ENCODE data around the gene MAN1C1. TPM values are rescaled to one million over a fixed set of nuclear protein-coding genes. Genes with fewer than 3 reads are reported as not detected.
A peak's percentile ranks its signal among the peaks of the same experiment; 100 is the strongest.
"Not testable (repeated sequence)": the region's sequence is repeated elsewhere in the genome, so short reads cannot be mapped to it uniquely, and the experiment has no call there.

The MAN1C1 gene
- total RNA-seq, 2 donors from 2014 or later: 11.0 to 14.8 TPM

DNA sequence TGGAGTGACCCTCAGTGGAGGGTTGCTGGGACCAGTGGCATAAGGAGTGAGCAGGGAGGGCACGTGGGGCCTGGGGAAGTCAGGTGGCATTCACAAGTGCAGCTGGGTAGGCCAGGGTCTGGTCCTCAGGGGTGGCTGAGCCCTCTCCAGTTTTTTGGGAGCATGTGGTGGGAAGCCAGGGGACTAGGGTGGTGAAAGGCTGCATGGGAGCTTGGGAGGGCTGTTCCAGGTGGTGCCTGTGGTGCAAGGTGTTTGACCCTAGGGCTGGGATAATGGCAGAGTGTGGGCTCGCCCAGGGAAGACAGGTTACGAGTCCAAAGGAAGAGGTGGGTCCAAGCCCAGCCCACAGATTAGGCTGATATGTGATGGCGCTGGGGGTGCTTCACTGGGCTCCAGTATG lies 30.5 kb downstream of the MAN1C1 start:
- ATAC-seq (no peak), DNase-seq (no peak)
- intact Hi-C loops (cut with DNase I): no loop called here

DNA sequence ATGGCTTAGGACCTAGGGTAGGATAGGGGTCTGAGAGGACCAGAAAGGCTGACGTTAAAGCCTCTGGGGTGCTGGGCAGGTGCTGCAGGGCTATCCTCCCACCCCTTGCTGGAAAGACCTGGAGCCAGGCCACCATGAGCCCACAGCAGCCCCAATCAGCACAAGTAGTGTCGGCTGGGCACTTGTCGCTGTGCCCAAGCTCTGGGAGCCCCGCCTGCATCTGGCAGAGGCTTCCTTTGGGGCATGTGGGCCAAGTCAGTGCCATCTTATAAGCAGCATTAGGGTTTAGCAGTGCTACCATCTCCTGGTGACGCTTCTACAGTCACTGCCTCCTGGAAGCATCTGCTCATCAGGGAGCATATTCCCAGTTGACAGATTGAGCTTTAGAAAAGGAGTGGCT lies 31.3 kb downstream of the MAN1C1 start:
- DNase-seq (no peak), ATAC-seq (peak in 1 of 2 donors; percentile 19)
- intact Hi-C loops (cut with DNase I): no loop called here

DNA sequence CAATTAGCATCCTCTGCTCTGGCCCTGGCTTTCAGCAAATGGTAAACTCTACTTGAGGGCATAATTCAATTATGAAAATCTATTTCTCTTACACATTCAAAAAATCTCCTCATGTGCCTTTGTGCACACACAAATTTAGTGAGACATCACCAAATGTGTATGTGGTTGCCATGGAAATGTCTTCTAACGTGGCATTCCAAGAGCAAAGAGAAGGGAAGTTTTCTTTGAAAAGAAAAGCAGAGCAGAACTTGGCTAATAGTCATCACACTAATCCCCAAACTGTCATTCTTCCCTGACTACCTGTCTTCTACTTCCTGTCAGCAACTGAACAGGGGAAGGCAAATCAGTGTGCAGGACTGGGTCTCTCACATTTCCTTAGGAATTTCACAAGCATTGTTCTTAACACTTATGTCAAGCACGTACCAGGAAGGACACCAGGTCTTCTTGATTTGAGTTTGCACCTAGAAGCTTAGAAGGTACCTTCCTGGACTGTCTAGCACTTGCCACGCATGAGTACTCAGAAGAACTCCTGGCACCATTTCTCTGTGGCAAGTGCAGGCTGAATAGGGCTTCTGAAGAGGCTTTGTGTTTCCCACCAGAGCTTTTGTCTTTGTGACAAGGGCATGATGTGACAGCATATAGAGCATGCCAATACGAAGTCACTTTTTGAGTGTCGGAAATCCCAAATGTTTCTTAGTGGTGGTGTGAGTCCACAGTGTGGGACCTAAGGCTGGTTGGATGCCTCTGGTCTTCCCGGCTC lies 32.3 kb downstream of the MAN1C1 start:
- intact Hi-C loops (cut with DNase I): no loop called here
- no peak for DNase-seq
- ATAC-seq: no peak

DNA sequence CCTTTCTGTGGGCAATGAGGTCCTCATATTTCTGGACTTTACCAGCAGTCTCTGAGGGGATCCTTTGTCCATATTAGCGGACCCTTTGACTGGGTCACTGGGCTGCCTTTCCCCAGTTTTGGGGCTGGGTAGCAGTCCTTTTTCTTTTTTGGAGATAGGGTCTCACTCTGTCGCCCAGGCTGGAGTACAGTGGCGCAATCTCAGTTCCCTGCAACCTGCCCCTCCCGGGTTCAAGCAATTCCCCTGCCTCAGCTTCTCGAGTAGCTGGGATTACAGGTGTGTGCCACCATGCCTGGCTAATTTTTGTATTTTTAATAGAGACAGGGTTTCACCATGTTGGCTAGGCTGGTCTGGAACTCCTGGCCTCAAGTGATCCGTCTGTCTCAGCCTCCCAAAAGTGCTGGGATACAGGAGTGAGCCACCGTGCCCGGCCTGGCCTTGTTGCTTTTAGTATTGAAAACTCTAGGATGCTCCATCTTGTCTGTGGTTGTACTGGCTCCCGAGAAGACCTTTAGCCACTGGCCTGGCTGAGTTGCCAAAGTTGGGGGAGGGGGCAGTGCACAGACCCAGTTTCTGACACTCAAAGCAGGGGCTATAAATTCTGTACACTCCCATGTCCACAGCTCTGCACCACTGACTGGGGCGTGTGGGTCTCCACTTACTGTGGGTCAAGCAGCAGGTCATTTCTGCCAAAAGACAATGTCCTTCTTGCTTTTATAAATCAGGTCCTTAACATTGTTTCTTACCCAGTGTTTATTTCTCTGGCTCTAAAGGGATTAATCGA lies 33.1 kb downstream of the MAN1C1 start:
- intact Hi-C loops (cut with DNase I): no loop called here
- ATAC-seq (no peak), DNase-seq (no peak)

DNA sequence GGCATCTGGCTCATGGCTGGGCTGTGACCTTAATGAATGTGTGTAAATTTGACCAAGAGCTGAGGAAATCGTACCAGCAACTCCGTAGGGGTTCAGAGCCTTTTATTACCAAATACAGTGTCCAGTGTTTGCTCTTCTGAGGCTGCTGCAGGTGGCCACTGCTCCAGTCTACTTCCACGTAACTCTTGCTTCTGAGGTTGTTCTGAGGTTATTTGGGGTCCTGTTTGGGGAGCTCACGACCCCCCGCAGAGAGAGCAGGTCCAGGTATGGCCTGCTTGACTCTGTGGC lies 33.6 kb downstream of the MAN1C1 start:
- DNase-seq (no peak), ATAC-seq (no peak)
- intact Hi-C loops (cut with DNase I): no loop called here

DNA sequence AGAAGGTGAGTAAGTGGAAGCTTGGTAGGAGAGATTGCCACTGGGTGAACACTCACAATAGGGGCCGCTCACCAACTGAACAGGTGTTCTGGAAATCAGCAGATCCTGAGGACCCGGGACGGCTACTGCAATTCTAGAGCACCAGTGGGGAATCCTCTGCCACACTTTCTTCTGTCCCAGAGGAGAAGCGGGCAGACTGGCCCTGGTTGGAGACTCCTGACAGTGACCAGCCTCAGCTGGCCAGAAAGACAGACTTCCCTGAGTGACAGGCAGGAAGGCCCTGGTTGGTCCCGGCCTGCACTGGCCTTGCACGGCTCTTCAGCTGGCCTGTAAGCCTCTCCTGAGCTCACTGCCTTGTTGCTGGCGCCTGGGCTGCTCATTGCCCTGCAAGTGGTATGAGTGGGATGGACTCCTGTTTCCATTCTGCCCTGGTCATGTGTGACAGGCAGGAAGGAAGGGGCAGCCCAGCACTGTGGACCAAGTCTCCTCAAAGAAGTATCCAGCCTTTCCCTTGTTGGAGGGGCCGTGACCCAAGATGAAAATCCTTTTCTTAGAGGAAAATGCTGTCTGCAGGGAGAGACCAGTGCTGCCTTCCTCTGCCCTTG lies 34.5 kb downstream of the MAN1C1 start:
- intact Hi-C loops (cut with DNase I): no loop called here
- ATAC-seq: no peak

DNA sequence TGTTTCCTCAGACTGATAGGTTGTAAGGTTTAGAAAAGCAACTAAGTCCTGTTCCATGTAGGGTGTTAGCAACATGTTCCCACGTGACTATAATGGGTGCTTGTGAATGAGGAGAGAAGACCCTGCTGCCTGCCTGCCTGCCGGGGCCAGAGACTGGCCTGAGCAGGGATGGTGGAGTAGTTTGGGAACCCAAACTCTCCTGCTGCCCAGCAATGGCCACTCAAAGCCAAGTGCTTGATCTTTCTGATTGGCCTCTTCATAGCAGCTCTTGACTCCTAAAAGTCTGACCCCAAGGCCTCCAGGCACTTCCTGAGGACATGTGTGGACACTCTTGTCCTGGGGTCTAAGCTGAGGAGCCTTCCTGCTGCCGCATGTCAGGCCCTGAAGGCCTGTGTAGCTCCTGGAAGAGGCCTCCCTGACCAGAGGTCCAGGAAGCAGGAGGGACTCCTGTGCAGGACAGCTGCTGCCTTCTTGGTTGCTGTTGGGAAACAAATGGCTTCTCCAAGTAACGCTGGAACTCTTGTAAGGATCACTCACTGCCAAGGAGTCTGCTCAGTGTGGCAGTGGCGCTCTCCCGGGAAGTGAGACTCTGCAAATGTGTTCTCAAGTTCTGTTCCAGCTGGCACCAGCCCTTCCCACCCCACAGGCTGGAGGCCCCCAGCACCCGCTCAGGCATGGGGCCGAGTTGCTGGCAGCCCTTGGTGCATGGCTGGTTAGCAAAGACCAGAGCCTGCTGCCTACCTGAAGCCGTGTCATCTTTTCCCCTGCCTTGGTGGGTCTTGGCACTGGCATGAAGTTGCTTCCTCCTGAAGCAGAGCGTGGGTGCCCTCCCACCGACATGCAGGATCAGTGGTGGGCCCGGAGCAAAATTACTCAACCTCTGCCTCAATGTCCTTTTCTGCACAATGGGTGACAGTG lies 35.5 kb downstream of the MAN1C1 start:
- intact Hi-C loops (cut with DNase I): no loop called here
- DNase-seq (no peak), ATAC-seq (peak; percentile 7 to 65)

More for the DNA sequence above, 34.5 kb downstream of the MAN1C1 start:
- no peak for DNase-seq

DNA sequence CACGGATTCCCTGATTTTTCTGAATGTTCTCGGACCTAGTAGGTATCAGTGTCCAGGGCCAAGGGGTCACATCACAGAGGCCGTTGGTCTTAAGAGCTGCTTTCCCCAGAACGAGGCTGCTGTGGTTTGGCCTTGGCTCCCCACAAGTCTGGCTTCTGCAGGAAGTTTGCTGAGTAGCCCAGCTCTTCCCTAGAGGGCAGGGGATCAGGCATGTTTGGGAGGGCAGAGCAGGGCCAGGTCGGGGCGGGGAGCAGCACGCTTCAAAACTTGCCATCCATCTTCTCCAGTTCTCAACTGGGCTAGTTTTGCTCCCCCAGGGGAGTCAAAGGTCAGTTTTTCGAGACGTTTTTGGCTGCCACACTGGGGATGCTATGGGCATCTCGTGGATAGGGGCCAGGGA lies 37.0 kb downstream of the MAN1C1 start:
- intact Hi-C loops (cut with DNase I): no loop called here
- ATAC-seq: no peak
- no peak for DNase-seq

DNA sequence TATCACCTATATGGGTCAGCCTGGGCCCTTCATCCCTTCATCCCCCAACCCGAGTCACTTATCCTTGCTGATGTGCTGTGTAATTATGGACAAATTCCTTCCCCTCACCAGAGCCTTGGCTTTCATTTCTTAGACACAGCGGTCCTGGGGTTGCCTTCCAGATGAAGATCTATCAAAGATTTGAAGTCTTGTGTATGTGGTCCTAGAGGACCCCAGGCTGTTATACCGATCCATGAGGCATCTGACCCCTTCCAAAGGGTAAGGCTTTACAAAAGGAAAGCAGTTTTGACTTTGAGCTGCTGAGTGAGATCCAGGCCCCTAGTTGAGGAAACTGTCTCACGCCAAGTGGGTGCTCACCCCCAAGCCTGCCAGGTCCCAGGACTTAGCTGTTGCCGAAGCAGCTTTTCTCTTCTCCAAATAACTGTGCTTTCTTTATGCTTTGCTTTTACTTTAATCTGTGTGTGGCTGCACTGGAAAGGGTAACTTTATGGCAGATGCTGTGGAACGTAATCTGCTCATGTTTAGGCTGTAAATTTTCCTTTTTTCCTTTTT lies 37.6 kb downstream of the MAN1C1 start:
- intact Hi-C loops (cut with DNase I): no loop called here
- ATAC-seq (no peak), DNase-seq (no peak)

DNA sequence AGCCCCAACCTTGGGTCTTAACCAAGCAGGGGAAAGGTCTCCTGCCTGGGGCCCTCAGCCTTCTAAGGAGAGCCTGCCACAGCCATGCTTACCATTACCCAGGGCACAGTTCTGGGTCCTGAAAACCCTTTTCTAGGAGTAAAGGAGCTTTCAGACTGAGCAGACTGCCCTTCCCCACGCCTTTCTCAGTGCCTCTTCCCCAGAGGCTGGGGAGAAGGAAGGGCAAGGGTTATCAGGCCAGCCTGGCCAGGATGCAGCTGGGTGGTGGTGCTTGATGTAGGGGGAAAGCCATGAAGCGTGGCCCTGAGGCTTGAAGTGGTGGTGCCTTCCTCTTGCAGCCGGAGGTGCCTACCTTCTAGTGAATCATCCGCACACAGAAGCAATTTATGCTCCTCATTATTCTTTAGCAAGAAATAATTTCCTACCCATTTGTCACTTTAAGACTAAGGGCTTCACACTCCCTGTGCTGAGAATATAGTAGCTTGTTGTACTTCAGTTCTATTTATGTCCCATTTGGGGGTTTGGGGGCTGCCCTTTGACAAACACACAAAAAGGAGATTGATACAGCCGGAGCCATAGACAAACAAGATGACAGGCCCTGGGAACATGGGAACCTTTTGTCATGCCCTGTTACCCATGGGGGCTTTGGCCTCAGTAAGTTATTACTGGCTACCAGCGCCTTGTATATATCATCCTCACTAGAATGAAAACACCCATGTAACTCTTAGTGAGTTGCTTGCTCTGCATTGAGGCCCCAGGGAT lies 40.7 kb downstream of the MAN1C1 start:
- ATAC-seq (no peak), DNase-seq (no peak)
- intact Hi-C loops (cut with DNase I): loop anchor here in 1 of 2 donors (5.0 kb wide), 1 partner anchor 35 kb away; no protein-coding TSS in a partner anchor

DNA sequence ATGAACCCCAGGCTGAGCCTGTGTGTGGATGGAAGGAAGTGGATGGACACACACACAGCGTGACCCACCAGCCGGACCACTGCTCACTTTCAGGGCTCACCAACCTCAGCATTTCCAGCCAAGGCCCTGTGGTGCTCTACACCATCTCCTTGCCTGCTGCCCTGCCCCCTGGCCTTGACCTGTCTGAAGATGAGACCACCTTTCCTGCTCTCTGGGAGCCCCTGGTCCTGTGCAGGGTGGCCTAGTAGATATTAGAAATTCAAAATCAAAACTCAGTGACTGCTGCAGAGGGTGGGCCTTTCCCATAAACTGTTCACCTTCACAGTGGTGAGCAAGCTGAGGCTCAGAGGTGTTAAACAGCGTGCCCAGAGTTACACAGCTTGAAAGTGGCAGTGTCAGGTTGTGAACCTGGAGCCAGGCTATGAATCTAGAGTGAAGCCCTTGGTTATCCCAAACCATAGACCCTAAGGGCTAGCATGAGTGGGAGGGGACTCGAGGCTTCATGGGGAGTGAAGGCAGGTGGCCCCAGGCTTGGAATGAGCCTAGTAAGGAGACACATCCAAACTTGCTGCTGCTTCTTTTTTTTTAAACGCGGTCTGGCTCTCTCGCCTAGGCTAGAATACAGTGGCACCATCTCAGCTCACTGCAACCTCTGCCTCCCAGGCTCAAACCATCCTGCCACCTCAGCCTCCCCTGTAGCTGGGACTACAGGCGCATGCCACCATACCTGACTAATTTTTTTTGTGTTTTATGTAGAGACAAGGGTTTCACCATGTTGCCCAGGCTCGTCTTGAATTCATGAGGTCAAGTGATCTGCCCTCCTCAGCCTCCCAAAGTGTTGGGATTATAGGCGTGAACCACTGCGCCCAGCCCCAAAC lies 41.5 kb downstream of the MAN1C1 start:
- ATAC-seq (no peak), DNase-seq (no peak)
- intact Hi-C loops (cut with DNase I): loop anchor here in 1 of 2 donors (5.0 kb wide), 1 partner anchor 36 kb away; no protein-coding TSS in a partner anchor

DNA sequence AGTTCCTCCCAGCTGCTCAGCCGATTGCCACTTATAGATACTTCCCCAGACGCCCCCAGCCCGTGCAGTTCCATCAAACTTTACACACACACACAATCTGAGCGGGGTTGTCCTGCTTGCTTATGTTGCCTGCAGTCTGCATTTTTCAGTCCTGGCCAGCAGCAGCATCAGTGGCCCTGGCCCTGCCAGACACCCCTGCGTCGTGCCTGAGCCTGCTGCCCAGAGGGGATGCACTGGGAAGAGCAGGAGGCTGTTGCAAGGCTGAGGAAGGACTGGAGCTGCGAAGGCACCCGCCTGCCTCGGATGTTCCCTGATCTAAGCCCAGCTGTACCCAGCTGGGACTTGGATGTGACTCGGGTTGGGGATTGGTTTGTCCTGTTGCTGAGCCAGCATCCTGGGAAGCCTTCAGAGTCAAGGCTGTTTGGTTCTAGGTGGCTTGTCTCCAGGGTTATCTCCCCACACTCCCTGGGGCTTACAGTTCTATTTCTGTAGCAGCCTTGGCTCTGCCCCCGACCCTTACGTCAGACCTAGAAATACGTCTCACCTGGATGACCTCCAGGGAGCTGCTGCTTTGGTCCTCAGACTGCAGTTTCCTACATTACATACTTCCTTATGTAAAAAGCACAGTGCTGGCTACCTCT lies 42.3 kb downstream of the MAN1C1 start:
- ATAC-seq: peak; percentile 93 to 94
- intact Hi-C loops (cut with DNase I): loop anchor here in 1 of 2 donors (5.0 kb wide), 1 partner anchor 37 kb away; no protein-coding TSS in a partner anchor
- peak; percentile 76 for DNase-seq

DNA sequence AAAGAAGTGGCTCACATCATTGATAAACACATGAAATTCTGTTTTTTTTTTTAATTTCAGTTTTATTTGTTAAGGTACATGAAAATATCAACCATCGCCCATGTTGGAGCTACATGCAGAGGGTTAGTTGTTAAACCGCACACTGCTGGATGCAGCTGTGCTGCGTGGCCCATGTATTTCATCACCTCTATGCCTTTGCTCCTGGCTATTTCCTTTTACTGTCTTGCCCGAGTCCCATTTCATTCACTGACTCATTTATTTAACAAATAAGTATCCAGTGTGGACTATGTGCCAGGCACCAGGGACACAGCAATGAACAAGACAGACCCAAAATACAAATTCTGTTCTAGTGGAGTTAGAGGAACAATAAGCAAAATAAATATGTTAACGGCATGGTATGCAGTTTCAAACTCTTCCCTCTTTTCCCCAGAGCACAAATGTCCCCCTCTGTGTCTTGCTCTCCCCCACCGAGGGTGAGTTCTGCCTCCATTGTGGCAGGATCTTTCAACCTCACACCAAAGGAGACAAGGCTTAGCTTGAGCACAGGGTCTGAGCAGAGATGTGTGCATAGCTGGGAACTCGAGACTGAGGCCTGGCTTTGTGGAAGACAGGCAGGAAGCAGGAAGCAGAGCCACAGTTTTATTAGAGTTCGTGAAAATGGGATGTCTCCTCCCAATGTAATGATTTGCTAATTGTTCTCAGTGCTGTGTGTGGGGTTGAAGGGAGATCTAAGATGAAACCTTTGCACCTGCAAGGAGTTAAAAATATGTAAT lies 44.6 kb downstream of the MAN1C1 start:
- intact Hi-C loops (cut with DNase I): no loop called here
- no peak for ATAC-seq
- no peak for DNase-seq

DNA sequence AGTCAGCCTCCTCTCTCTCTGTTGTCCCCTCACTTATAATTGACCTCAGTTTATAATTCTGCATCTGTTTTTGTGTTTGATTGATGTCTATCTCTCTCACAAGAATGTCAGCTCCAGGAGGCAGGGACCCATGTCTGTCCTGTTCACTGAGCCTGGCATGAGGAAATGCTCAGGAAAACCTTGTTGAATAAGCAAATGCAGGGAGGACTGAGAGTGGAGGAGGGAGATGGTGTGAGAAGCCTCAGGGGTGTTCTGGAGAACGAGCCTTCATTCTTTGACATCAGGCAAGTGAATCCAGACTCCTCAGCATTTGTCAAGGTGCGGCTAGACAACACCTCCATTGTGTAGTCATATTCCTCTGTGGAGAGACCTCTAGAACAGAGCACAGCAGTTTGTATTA lies 45.5 kb downstream of the MAN1C1 start:
- ATAC-seq (no peak), DNase-seq (no peak)
- intact Hi-C loops (cut with DNase I): no loop called here

DNA sequence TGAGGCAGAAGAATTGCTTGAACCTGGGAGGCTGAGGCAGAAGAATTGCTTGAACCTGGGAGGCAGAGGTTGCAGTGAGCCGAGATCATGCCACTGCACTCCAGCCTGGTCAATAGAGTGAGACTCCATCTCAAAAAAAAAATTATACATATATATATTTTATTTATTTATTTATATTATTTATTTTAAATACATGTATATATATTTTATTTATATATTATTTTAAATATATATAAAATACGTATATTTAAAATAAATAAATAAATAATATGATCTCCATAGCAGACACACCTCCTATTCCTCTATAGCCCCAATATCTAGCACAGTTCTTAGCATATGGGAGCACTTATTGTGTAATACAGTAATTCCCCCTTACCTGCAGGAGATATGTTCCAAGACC lies 46.4 kb downstream of the MAN1C1 start:
- DNase-seq; intact Hi-C loops (cut with DNase I); ATAC-seq: not testable (repeated sequence)

Measured in left cardiac atrium (tissue), 4 donors.